DND-41 (cell line): ENCODE results near the gene SLC35A4.
"Not testable (repeated sequence)": the region's sequence is repeated elsewhere in the genome, so short reads cannot be mapped to it uniquely, and the experiment has no call there.

Experiments used
- ATAC-seq: fragments of 200-7000 bp; cut with Tn5 transposase; 3 replicates; pipeline ENCODE4 v1.9.1; 2021; ENCODE audit warnings: low read depth; ENCODE audit not compliant: insufficient read depth
- DNase-seq: peaks from one replicate; pipeline ENCODE4 v3.0.0-alpha.2; 2020
- H2AFZ ChIP-seq: 2 replicates; pipeline ENCODE4 v1.6.0; 2012; ENCODE audit warnings: low read depth, low read length
- H3K27ac ChIP-seq: 2 replicates; pipeline ENCODE4 v1.5.1; 2012; ENCODE audit warnings: low read length, inconsistent platforms
- H3K27me3 ChIP-seq: fragments of 200-600 bp; sonication (generic); 2 replicates; pipeline ENCODE4 v1.6.0; 2012; ENCODE audit warnings: low read length, mild to moderate bottlenecking, inconsistent platforms; ENCODE audit not compliant: insufficient read depth, poor library complexity
- H3K36me3 ChIP-seq: 2 replicates; pipeline ENCODE4 v1.5.1; 2012; ENCODE audit warnings: low read length, inconsistent platforms; ENCODE audit not compliant: insufficient read depth
- H3K4me1 ChIP-seq: 2 replicates; pipeline ENCODE4 v1.5.1; 2012; ENCODE audit warnings: mild to moderate bottlenecking, low read length; ENCODE audit not compliant: insufficient read depth
- H3K4me2 ChIP-seq: 2 replicates; pipeline ENCODE4 v1.6.0; 2012; ENCODE audit warnings: mild to moderate bottlenecking, moderate library complexity, low read length, inconsistent platforms; ENCODE audit not compliant: insufficient read depth
- H3K4me3 ChIP-seq, 2 experiments: fragments of 200-600 bp in 1 of 2; shearing (Covaris generic) in 1 of 2; 2 replicates each; pipeline ENCODE4 v1.5.1; 2012 to 2016; ENCODE audit warnings: inconsistent platforms in 2 of 2, low read length in 2 of 2, mild to moderate bottlenecking in 2 of 2, low read depth in 1 of 2, moderate library complexity in 1 of 2
- H3K79me2 ChIP-seq: 2 replicates; pipeline ENCODE4 v1.6.0; 2012; ENCODE audit warnings: low read length, inconsistent platforms; ENCODE audit not compliant: insufficient read depth
- H3K9ac ChIP-seq: 2 replicates; pipeline ENCODE4 v1.6.0; 2012; ENCODE audit warnings: low read depth, mild to moderate bottlenecking, inconsistent platforms, low read length, moderate library complexity
- H3K9me3 ChIP-seq: 2 replicates; pipeline ENCODE4 v1.5.1; 2012; ENCODE audit warnings: low read length, moderate library complexity, mild to moderate bottlenecking, inconsistent platforms; ENCODE audit not compliant: insufficient read depth, severe bottlenecking
- H4K20me1 ChIP-seq: 2 replicates; pipeline ENCODE4 v1.6.0; 2012; ENCODE audit warnings: low read length; ENCODE audit not compliant: insufficient read depth
- EZH2 ChIP-seq: IDR thresholded peaks from 3 replicates; pipeline ENCODE4 v1.6.1; 2012; ENCODE audit warnings: borderline replicate concordance, low read depth, mild to moderate bottlenecking, moderate library complexity, low read length, inconsistent platforms; ENCODE audit not compliant: severe bottlenecking
- TF ChIP-seq, protein P1 (sequence below): IDR thresholded peaks from 2 replicates; pipeline ENCODE4 v1.5.1; 2012; ENCODE audit warnings: borderline replicate concordance, low read length, moderate library complexity, mild to moderate bottlenecking; ENCODE audit not compliant: poor library complexity, severe bottlenecking; ENCODE audit errors: extremely low read depth

SLC35A4 gene

DNA sequence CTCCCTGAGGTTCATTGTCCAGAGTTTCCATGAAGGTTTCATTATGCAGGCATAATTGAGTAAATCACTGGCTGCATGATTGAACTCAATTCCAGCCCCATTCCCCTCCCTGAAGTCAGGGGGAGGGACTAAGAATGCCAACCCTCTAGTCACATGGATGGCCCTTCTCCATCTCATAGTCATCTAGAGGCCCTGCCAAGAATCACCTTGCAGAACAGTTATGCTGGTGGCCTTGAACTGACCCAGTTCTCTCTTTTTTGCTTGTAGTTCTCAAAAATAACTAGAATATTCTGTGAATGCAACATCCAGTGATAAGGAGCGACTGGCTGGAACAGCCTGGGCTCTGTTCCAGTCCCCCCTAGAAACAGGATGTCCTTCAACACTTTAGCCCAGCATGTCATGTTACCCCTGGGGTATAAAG lies 31.7 kb downstream of the SLC35A4 start:
- H3K27ac ChIP-seq, result no peak overlapping the region
- no peak for TF ChIP-seq EZH2
- TF ChIP-seq, protein P1, sequence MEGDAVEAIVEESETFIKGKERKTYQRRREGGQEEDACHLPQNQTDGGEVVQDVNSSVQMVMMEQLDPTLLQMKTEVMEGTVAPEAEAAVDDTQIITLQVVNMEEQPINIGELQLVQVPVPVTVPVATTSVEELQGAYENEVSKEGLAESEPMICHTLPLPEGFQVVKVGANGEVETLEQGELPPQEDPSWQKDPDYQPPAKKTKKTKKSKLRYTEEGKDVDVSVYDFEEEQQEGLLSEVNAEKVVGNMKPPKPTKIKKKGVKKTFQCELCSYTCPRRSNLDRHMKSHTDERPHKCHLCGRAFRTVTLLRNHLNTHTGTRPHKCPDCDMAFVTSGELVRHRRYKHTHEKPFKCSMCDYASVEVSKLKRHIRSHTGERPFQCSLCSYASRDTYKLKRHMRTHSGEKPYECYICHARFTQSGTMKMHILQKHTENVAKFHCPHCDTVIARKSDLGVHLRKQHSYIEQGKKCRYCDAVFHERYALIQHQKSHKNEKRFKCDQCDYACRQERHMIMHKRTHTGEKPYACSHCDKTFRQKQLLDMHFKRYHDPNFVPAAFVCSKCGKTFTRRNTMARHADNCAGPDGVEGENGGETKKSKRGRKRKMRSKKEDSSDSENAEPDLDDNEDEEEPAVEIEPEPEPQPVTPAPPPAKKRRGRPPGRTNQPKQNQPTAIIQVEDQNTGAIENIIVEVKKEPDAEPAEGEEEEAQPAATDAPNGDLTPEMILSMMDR, result no peak
- H3K9ac ChIP-seq, result no peak overlapping the region
- H3K27me3 ChIP-seq, result no peaks in the 10 kb centered on the region
- H3K36me3 ChIP-seq, result no peaks in the 10 kb centered on the region
- DNase-seq (no peak), ATAC-seq (no peak)
- H3K79me2 ChIP-seq, result no peaks in the 10 kb centered on the region
- no peaks in the 10 kb centered on the region for H3K9me3 ChIP-seq
- H3K4me3 ChIP-seq, result no peak overlapping the region
- H3K4me1 ChIP-seq, result no peaks in the 10 kb centered on the region
- no peak overlapping the region for H3K4me2 ChIP-seq
- no peaks in the 10 kb centered on the region for H4K20me1 ChIP-seq
- no peak overlapping the region for H2AFZ ChIP-seq

DNA sequence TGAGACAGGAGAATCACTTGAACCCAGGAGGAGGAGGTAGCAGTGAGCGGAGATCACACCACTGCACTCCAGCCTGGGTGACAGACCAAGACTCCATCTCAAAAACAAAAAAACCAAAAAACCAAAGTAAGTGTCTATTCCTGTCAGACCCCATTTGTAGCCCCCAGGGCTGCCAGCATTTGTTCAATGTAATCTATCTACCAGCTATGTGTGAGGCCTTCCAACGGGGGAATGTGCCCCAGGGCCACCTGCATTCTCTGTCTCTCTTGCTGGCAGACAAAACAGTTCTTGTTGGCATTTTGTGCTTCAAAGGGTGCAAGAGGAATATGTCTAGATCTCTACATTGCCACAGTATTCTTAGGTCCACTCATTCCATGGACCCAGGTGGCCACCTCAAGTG lies 34.2 kb downstream of the SLC35A4 start:
- no peaks in the 10 kb centered on the region for H3K27me3 ChIP-seq
- no peak overlapping the region for H3K9ac ChIP-seq
- H3K4me1 ChIP-seq, result no peaks in the 10 kb centered on the region
- no peak overlapping the region for H3K27ac ChIP-seq
- no peak overlapping the region for H3K4me2 ChIP-seq
- no peaks in the 10 kb centered on the region for H3K79me2 ChIP-seq
- ATAC-seq, result no peak
- no peak overlapping the region for H2AFZ ChIP-seq
- DNase-seq, result no peak
- TF ChIP-seq, protein P1, result no peak
- no peak for TF ChIP-seq EZH2
- no peaks in the 10 kb centered on the region for H3K9me3 ChIP-seq
- H4K20me1 ChIP-seq, result no peaks in the 10 kb centered on the region
- H3K36me3 ChIP-seq, result no peaks in the 10 kb centered on the region
- H3K4me3 ChIP-seq, result no peak overlapping the region

DNA sequence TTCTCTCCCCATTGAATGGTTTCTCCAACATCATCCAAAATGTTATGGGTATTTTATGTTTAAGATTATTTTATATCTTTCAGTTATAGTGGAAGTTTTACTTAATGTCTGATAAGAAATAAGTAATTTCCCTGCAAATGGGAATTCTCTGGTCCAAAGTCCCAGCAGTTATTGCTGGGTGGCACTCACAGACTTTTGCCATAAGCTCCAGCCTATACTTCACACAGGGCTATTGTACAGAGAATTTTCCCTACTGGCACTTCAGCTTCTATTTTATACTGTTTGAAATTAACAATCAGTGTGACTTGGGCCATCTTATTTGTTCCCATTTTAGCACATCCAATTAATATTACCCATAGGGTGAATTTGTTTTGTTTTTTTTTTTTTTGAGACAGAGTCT lies 35.5 kb downstream of the SLC35A4 start:
- Histone ChIP-seq H2AFZ (no peak overlapping the region), H3K9ac (no peak overlapping the region), H3K4me3 (no peak overlapping the region), H3K4me1 (no peaks in the 10 kb centered on the region), H3K4me2 (no peak overlapping the region), H3K27me3 (no peaks in the 10 kb centered on the region), H3K36me3 (no peaks in the 10 kb centered on the region), H4K20me1 (no peaks in the 10 kb centered on the region), H3K79me2 (no peaks in the 10 kb centered on the region), H3K9me3 (no peaks in the 10 kb centered on the region), H3K27ac (no peak overlapping the region)
- DNase-seq (no peak), ATAC-seq (no peak)
- TF ChIP-seq, protein P1, result no peak
- no peak for TF ChIP-seq EZH2

DNA sequence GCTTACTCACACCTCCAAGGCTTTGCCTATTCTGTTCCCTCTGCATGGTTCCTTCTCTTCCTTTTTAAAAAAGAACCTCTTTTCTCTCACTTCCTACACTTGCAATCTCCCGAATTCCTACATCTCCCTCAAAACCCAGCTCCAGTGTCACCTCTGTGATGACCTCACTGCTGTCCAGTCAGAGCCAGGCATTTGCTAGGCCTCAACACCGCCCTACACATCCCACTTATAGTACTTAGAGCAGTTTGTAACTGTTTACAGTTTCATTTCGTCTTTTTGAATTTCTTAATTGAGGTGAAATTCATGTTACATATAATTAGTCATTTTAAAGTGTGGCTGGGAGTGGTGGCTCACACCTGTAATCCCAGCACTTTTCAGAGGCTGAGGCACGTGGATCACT lies 37.5 kb downstream of the SLC35A4 start:
- H3K9ac ChIP-seq, result no peak overlapping the region
- no peaks in the 10 kb centered on the region for H3K9me3 ChIP-seq
- H3K4me3 ChIP-seq, result no peak overlapping the region
- ATAC-seq, result no peak
- H4K20me1 ChIP-seq, result no peaks in the 10 kb centered on the region
- no peaks in the 10 kb centered on the region for H3K79me2 ChIP-seq
- no peak for DNase-seq
- TF ChIP-seq, protein P1, result no peak
- TF ChIP-seq EZH2, result no peak
- no peaks in the 10 kb centered on the region for H3K36me3 ChIP-seq
- H2AFZ ChIP-seq, result no peak overlapping the region
- H3K4me1 ChIP-seq, result no peaks in the 10 kb centered on the region
- no peaks in the 10 kb centered on the region for H3K27me3 ChIP-seq
- H3K27ac ChIP-seq, result no peak overlapping the region
- H3K4me2 ChIP-seq, result no peak overlapping the region

DNA sequence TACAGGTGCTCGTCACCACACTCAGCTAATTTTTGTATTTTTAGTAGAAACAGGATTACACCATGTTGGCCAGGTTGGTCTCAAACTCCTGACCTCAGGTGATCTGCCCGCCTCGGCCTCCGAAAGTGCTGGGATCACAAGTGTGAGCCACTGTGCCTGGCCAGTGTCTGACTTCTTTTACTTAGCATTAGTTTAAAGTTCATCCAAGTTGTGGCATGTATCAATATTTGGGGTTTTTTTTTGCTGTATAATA lies 38.7 kb downstream of the SLC35A4 start:
- DNase-seq, H3K9me3 ChIP-seq, H3K27me3 ChIP-seq, H2AFZ ChIP-seq, H3K4me1 ChIP-seq, H3K4me3 ChIP-seq, H4K20me1 ChIP-seq, H3K79me2 ChIP-seq, H3K36me3 ChIP-seq, H3K4me2 ChIP-seq, H3K9ac ChIP-seq, ATAC-seq, H3K27ac ChIP-seq: not testable (repeated sequence)
